Upper lobe of right lung (tissue), 1 donor: Measurements from ENCODE around the gene PRSS38. TPM values are rescaled to one million over a fixed set of nuclear protein-coding genes. Genes with fewer than 3 reads are reported as not detected.

ENCODE experiments used
- ATAC-seq: fragments of 200-7000 bp; cut with Tn5 transposase; one replicate; pipeline ENCODE4 v1.9.1; 2020; ENCODE audit warnings: mild to moderate bottlenecking, moderate library complexity
- DNase-seq: peaks from one replicate; pipeline ENCODE4 v3.0.0-alpha.2; 2020
- H3K27ac ChIP-seq: fragments of 200-600 bp; one replicate; pipeline ENCODE4 v1.8.0; 2022
- H3K27me3 ChIP-seq: fragments of 200-600 bp; one replicate; pipeline ENCODE4 v1.8.0; 2022; ENCODE audit warnings: mild to moderate bottlenecking
- H3K36me3 ChIP-seq: fragments of 200-600 bp; one replicate; pipeline ENCODE4 v1.8.0; 2022
- H3K4me1 ChIP-seq: fragments of 200-600 bp; one replicate; pipeline ENCODE4 v1.8.0; 2022
- H3K4me3 ChIP-seq: fragments of 200-600 bp; one replicate; pipeline ENCODE4 v1.8.0; 2022; ENCODE audit warnings: mild to moderate bottlenecking
- H3K9me3 ChIP-seq: fragments of 200-600 bp; one replicate; pipeline ENCODE4 v1.8.0; 2022
- CTCF ChIP-seq: fragments of 200-600 bp; IDR thresholded peaks from one replicate; pipeline ENCODE4 v1.8.0; 2022; ENCODE audit warnings: antibody characterized with exemption
- intact Hi-C: fragments of 100-400 bp; cut with DNase I; formaldehyde crosslinking; loops from one replicate; pipeline ENCODE4 v1.11.0; 2022
- total RNA-seq: library from RNA; stranded (reverse); fragmentation: NEBNext Ultra II Directional; extraction: Animal tissue kit (Norgen Biotek cat#: 25700); gene quantifications from one replicate; pipeline ENCODE4 v1.2.1, GENCODE V29; 2021
- donor health status: DM: no; HTN: yes; CAD: no; lungs with severe emphysema.

PRSS38 gene
- total RNA-seq, 1 donor from 2014 or later = not detected

- Histone ChIP-seq H3K27me3 (no peaks in the 10 kb centered on the region), H3K27ac (no peak overlapping the region), H3K36me3 (no peaks in the 10 kb centered on the region), H3K4me1 (peaks cover 3% of the 10 kb centered on the region), H3K9me3 (no peaks in the 10 kb centered on the region), H3K4me3 (no peak overlapping the region)
- ATAC-seq (no peak), DNase-seq (no peak)
- no peak for TF ChIP-seq CTCF
- intact Hi-C loops = no loop called here
Measured at GRCh38 chr1:227797625-227798024, 17.9 kb upstream of the PRSS38 start.

GRCh38 chr1:227798078-227798802, 17.2 kb upstream of the PRSS38 start:
- intact Hi-C loops = no loop called here
- Histone ChIP-seq H3K9me3 (no peaks in the 10 kb centered on the region), H3K4me1 (peaks cover 3% of the 10 kb centered on the region), H3K4me3 (no peak overlapping the region), H3K36me3 (no peaks in the 10 kb centered on the region), H3K27me3 (no peaks in the 10 kb centered on the region), H3K27ac (no peak overlapping the region)
- no peak for DNase-seq
- ATAC-seq = no peak
- TF ChIP-seq CTCF = no peak

- no peak for TF ChIP-seq CTCF
- no peak for ATAC-seq
Measured at GRCh38 chr1:227799756-227800155, 15.7 kb upstream of the PRSS38 start.

GRCh38 chr1:227803933-227804332, 11.5 kb upstream of the PRSS38 start:
- TF ChIP-seq CTCF = no peak
- Histone ChIP-seq H3K27ac (no peak overlapping the region), H3K4me1 (no peaks in the 10 kb centered on the region), H3K9me3 (no peaks in the 10 kb centered on the region), H3K36me3 (no peaks in the 10 kb centered on the region), H3K27me3 (peaks cover 7% of the 10 kb centered on the region), H3K4me3 (no peak overlapping the region)
- ATAC-seq (no peak), DNase-seq (no peak)
- intact Hi-C loops = no loop called here

More at GRCh38 chr1:227799756-227800155, 15.7 kb upstream of the PRSS38 start:
- Histone ChIP-seq H3K27me3 (no peaks in the 10 kb centered on the region), H3K27ac (no peak overlapping the region), H3K9me3 (no peaks in the 10 kb centered on the region), H3K36me3 (no peaks in the 10 kb centered on the region), H3K4me3 (no peak overlapping the region), H3K4me1 (peaks cover under 1% of the 10 kb centered on the region)
- DNase-seq = no peak
- intact Hi-C loops = no loop called here

- ATAC-seq = no peak
- Histone ChIP-seq H3K9me3 (no peaks in the 10 kb centered on the region), H3K4me1 (no peaks in the 10 kb centered on the region), H3K36me3 (no peaks in the 10 kb centered on the region), H3K27me3 (peaks cover 7% of the 10 kb centered on the region), H3K27ac (no peak overlapping the region), H3K4me3 (no peak overlapping the region)
- intact Hi-C loops = no loop called here
- no peak for DNase-seq
- TF ChIP-seq CTCF = no peak
Measured at GRCh38 chr1:227805606-227806197, 9.8 kb upstream of the PRSS38 start.
